ENCODE data around the gene CTSD. TPM values are rescaled to one million over a fixed set of nuclear protein-coding genes. Genes with fewer than 3 reads are reported as not detected.

Gene CTSD
- total RNA-seq, 2 donors from 2014 or later, result 351 to 519 TPM

DNA sequence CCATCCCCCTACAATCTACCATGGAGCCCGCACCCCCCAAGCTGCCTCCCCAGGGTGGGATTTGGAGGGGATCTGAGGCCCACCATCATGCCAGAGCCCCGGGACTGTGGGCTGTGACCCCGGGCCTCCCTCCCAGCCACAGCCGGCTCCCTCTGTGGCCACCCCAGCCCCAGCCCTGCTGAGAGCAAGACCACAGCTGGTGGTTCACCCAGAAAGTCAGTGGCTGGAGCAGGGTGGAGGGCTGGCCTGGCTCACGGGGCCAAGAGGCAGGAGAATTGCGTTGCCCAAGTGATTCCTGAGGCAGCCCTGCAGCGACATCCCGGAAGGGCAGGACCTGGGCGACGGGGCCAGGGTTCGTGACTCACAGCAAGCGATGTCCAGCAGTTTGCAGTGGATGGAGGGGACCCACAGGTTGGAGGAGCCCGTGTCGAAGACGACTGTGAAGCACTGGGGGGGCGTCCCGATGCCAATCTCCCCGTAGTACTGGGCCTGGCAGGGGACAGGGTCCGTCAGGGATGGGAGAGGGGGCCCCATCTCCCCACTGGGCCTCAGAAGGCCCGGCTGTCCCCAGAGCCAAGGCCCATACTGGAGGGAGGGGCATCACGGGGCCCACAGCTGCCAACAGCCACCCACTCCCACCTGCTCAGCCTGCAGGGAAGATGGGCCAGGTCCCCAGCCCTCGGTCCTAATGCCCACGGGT, 4.4 kb downstream of the CTSD start:
- intact Hi-C loops (cut with DNase I), result no loop called here
- DNase-seq (ENCODE audit: low spot score), result no peak

- intact Hi-C loops (cut with DNase I), result no loop called here
- no peak for DNase-seq (ENCODE audit: low spot score)
Measured at GRCh38 chr11:1758611-1759150, 5.0 kb downstream of the CTSD start.

- no peak for DNase-seq (ENCODE audit: low spot score)
- intact Hi-C loops (cut with DNase I), result no loop called here
Measured at GRCh38 chr11:1757861-1758610, 5.7 kb downstream of the CTSD start.

DNA sequence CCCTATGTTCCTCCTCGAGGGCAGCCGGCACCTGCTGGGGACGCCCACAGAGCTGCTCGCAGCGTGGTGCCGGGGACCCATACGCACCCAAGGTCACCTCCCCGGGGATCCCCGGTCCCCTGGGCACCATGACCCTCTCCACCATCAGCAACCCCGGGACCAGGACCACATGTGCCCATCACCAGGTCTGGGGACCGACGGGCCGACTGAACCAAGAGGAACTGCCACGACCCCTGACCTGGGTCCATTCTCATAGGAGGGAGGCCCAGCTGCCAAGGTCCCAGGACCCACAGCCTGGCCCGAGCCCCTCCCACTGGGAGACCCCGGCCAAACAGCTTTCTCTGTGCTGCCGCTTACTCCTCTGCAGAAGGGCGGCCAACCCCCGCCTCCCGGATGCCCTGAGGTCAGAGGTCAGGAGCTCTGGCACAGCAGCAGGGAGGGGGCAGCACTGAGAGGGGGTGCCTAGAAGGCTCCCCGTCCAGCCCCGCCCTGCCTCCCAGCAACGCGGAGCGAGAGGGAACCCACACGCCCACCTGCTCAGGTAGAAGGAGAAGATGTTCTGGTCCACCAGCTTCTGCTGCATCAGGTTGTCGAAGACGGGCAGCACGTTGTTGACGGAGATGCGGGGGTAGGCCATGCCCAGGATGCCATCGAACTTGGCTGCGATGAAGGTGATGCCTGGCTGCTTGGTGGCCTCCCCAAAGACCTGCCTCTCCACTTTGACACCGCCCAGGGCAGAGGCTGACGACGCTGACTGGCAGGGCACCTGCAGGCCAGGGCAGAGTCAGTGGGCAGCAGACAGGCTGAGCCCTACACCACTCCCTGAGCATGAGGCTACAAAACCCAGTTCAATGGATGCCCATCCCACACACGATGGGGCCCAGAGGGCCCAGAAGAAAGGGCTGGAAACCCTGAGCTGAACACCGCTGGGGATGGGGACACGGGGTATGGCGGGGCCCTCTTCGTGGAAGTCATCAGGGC, 6.6 kb downstream of the CTSD start:
- DNase-seq (ENCODE audit: low spot score), result no peak

DNA sequence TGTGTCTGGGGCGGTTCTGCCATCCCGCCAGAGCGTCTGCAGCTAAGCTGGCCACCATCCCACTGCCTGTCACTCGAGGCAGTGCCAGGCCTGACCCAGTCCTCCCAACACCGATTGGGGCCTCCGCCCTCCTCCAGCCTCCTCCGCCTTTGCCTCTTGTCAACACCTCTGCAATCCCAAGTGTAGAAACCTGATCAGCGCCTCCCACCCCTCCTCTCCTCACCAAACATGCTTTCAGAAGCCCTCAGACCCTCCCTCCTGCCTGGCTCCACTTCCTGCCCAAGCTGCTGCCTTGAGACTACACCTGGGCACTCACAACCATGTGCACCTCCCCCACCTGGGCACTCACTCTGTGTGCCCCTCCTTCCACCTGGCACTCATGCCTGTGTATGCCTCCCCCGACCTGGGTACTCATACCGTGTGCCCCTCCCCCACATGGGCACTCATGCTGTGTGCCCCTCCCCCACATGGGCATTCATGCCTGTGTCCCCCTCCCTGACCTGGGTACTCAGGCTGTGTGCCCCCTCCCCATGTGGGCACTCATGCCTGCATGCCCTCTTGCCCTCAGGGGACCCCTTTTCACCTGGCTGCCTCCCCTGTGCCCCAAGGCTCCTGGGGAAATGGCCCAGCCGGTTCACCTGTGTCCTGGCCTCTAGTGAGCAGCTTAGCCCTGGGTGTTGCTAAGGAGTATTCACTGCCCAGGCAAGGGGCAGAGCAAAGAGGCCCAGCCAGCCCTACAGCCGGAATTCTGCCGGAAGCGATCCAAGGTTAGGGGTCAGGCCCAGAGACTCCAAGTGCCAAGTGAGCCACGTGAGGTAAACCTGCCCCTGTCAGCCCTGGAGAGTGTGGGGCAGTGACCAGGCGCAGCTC, 7.8 kb downstream of the CTSD start:
- intact Hi-C loops (cut with DNase I), result no loop called here
- DNase-seq (ENCODE audit: low spot score), result peak; percentile 78

More for the DNA sequence above, 6.6 kb downstream of the CTSD start:
- intact Hi-C loops (cut with DNase I), result no loop called here

- intact Hi-C loops (cut with DNase I), result no loop called here
- DNase-seq (ENCODE audit: low spot score), result no peak
Measured at GRCh38 chr11:1755344-1755691, 8.4 kb downstream of the CTSD start.

GRCh38 chr11:1754376-1755150, 9.2 kb downstream of the CTSD start:
- DNase-seq (ENCODE audit: low spot score), result no peak
- intact Hi-C loops (cut with DNase I), result no loop called here

GRCh38 chr11:1753929-1754305, 9.8 kb downstream of the CTSD start:
- DNase-seq (ENCODE audit: low spot score), result no peak
- intact Hi-C loops (cut with DNase I), result no loop called here

DNA sequence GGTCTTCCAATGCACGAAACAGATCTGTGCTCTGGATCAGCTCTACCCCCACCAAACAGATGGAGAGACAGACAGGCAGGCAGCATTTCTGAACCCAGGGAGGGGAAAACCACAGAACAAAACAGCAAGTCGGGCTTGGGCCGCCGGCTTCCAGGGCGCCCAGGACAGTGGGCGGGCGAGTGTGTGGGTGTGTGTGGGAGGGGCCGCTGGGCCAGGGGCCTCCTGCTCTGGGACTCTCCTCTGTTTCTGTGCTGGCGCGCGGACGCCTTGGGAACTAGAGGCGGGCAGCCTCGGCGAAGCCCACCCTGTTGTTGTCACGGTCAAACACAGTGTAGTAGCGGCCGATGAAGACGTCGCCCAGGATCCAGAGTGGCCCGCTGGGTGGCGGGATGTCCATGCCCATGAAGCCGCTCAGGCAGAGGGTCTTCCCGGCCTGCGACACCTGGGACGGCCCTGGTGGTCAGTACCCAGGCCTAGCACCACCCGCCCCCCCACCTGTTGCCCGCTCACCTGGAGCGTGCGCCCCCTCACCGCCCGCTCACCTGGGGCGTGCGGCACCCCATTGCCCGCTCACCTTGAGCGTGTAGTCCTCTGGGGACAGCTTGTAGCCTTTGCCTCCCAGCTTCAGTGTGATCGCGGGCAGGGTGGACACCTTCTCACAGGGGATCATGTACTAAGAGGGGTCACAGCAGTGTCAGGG, 10.3 kb downstream of the CTSD start:
- no peak for DNase-seq (ENCODE audit: low spot score)
- intact Hi-C loops (cut with DNase I), result no loop called here

- no peak for DNase-seq (ENCODE audit: low spot score)
- intact Hi-C loops (cut with DNase I), result no loop called here
Measured at GRCh38 chr11:1752907-1753228, 10.9 kb downstream of the CTSD start.

- intact Hi-C loops (cut with DNase I), result no loop called here
Measured at GRCh38 chr11:1751999-1752906, 11.5 kb downstream of the CTSD start.

DNA sequence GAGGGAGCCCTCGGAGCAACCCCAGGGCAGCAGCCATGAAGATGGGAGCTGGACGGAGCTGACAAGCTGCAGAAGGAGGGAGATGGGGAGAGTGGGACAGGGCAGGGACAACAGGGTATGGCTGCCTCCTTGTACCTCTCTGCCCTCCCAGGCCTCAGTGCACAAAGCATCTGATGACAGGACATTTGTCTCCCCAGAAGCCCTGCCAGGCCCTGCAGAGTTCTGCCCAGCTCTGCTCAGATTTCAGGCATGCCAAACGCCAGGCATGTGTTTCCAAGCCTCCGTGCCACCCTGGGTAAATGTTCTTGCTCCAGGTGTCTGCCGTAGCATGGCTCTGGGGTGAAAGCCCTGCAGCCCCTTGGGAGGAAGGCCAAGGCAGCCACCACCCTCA, 12.2 kb downstream of the CTSD start:
- intact Hi-C loops (cut with DNase I), result no loop called here

More at GRCh38 chr11:1751999-1752906, 11.5 kb downstream of the CTSD start:
- DNase-seq (ENCODE audit: low spot score), result peak; percentile 79

DNA sequence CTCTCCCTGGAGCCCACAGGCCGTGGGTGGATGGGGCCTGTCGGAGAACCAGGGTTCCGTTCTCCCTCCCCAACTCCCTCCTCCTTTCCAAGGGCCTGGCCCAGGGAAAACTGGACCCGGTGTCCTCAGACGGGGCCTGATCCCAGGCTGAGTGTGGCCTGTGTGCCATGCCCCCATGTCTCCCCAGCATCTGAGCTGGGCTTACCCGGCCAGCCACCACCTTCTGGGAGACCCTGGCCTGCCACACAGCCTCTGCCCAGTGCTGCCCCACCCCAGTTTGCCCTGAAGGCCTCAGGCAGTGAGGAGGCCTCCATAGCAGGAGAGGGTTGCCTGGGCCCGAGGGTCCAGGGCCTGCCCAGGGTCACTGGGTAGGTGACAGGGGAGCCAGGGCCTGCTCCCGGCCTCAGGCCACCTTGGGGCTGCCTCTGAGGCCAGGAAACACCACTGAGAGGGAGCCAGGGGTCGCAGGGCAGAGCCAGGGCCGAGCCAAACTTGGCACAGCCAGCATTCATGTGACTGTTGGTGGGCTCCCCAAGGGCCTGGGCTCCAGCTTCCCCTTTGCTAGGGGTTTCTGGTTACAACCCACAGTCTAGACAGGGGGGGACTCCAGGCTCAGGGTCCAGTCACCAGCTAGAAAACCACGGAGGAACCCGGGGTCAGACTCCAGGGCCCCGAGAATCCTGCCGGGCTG, 12.7 kb downstream of the CTSD start:
- intact Hi-C loops (cut with DNase I), result no loop called here
- DNase-seq (ENCODE audit: low spot score), result peak; percentile 81

More for the DNA sequence above, 12.2 kb downstream of the CTSD start:
- peak; percentile 72 for DNase-seq (ENCODE audit: low spot score)

GRCh38 chr11:1750481-1750839, 13.3 kb downstream of the CTSD start, which contains the start of gene IFITM10:
Gene IFITM10 (minus strand): TSS chr11:1750595. CDS start chr11:1750442, 153 bp downstream.
- intact Hi-C loops (cut with DNase I), result no loop called here
- DNase-seq (ENCODE audit: low spot score), result peak; percentile 84

DNA sequence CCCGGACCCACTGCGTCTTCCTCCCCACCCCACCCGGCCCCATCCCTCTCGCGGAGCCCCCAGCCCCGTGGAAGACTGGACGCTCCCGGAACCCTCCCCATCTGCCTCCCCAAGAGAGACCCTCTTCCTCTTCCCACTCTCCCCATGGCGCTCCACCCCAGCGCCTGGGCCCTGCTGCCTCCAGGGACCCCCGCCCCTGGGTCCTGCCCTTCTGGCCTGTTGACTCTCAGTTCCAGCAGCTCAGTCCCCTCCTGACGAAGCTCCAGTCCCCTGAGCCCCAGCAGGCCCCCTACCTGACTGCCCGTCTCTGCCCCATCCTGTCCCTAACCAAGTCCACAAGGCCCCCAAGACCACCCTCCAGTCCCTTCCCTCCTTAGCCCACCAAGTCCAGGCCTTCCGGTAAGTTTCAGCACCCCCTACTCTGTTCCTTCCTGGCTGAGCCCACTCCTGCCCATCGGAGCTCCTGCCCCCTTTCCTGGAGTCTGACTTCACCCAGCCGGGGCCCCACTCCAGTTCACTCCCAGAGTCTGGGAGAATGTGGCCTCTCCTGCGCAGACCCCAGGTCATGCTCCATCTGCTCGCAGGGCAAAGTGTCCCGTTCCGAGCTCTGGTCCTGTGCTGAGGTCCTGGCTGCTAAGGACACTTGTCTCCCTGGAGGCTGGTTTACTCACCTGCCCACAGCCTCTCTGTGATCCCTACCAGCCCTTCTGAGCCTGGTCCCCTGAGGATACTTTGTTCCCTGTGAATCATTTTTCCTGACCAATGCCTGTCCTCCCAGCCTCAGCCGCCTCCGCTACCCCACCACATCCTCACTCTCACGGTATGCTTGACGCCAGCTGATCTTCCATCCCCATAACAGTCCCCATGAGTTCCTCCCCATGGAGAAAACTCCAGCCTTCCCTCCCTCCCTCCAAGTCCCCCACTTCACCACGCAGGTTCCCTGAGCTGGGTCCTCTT, 14.1 kb downstream of the CTSD start:
- intact Hi-C loops (cut with DNase I), result no loop called here
- DNase-seq (ENCODE audit: low spot score), result peak; percentile 83

Data from posterior vena cava (tissue), 2 donors.